HepG2 (cell line): Measurements from ENCODE around the gene NINL. TPM values are rescaled to one million over a fixed set of nuclear protein-coding genes. Genes with fewer than 3 reads are reported as not detected.
A peak's percentile ranks its signal among the peaks of the same experiment; 100 is the strongest.

Experiments
- ATAC-seq: fragments of 200-7000 bp; cut with Tn5 transposase; 3 replicates; pipeline ENCODE4 v1.9.1; 2020; ENCODE audit warnings: mild to moderate bottlenecking, moderate library complexity
- BruUV-seq: library from RNA; stranded (reverse); fragments of 400-500 nt; replicated peaks from 2 replicates; lab custom pipeline; 2021; lab: Mats Ljungman, UMichigan
- CTCF ChIA-PET: fragments of 300-600 bp; formaldehyde crosslinking; extraction: SDS; loops from one replicate; lab custom pipeline; 2021; ENCODE audit warnings: low total read pairs, inconsistent platforms, low intra/inter-chr PET ratio; lab: Yijun Ruan, JAX
- POLR2A ChIA-PET: fragments of 350-600 bp; sonication (Branson Sonifier 250); formaldehyde crosslinking; loops from one replicate; lab custom pipeline; 2020; ENCODE audit warnings: antibody characterized with exemption, inconsistent platforms; lab: Yijun Ruan, JAX
- DNase-seq: peaks from one replicate; pipeline ENCODE4 v3.0.0-alpha.2; 2015; ENCODE audit warnings: low spot score
- FAIRE-seq: peaks from 3 replicates; lab custom pipeline; 2011; peaks lifted over from hg19 to GRCh38; lab: Jason Lieb, UNC
- H2AFZ ChIP-seq: one replicate; pipeline ENCODE4 v1.6.1; 2011; ENCODE audit warnings: low read length, inconsistent platforms
- H3K27ac ChIP-seq: fragments of 300-600 bp; 3 replicates; pipeline ENCODE4 v1.8.0; 2011; ENCODE audit warnings: mixed run types, mild to moderate bottlenecking, mixed read lengths, low read length, inconsistent platforms; ENCODE audit not compliant: insufficient read depth; ENCODE audit errors: extremely low read length
- H3K27me3 ChIP-seq, 2 experiments: fragments of 200-600 bp in 1 of 2; 2 replicates in 1 of 2; 3 replicates in 1 of 2; pipeline versions ENCODE4 v1.6.0 to v1.8.0; 2011; ENCODE audit warnings: low read length in 2 of 2, mild to moderate bottlenecking in 2 of 2, moderate library complexity in 2 of 2, inconsistent platforms in 1 of 2; ENCODE audit not compliant: insufficient read depth in 2 of 2, control insufficient read depth in 1 of 2
- H3K36me3 ChIP-seq, 2 experiments: fragments of 200-600 bp in 1 of 2; replicated peaks in 1 of 2; 2 replicates in 1 of 2; 3 replicates in 1 of 2; pipeline versions ENCODE4 v1.5.1 to v1.8.0; 2011; ENCODE audit warnings: low read length in 2 of 2, inconsistent platforms in 1 of 2; ENCODE audit not compliant: insufficient read depth in 2 of 2, control insufficient read depth in 1 of 2
- H3K4me1 ChIP-seq: 2 replicates; pipeline ENCODE4 v1.5.1; 2012; ENCODE audit warnings: low read length, inconsistent platforms; ENCODE audit not compliant: insufficient read depth
- H3K4me2 ChIP-seq: 2 replicates; pipeline ENCODE4 v1.6.0; 2011; ENCODE audit warnings: low read depth, low read length, inconsistent platforms
- H3K4me3 ChIP-seq, 3 experiments: fragments of 200-600 bp in 1 of 3; sonication (generic), shearing (Covaris generic) in 1 of 3; replicated peaks in 1 of 3; 2 replicates each; pipeline ENCODE4 v1.5.1; 2011 to 2016; ENCODE audit warnings: low read length in 3 of 3, inconsistent platforms in 2 of 3, low read depth in 2 of 3, mild to moderate bottlenecking in 2 of 3, control low read depth in 1 of 3, mixed read lengths in 1 of 3; ENCODE audit not compliant: insufficient read depth in 1 of 3
- H3K79me2 ChIP-seq: one replicate; pipeline ENCODE4 v1.6.1; 2011; ENCODE audit warnings: low read length, inconsistent platforms; ENCODE audit not compliant: insufficient read depth
- H3K9ac ChIP-seq: 2 replicates; pipeline ENCODE4 v1.6.0; 2011; ENCODE audit warnings: mild to moderate bottlenecking, low read depth, low read length, inconsistent platforms; ENCODE audit not compliant: insufficient read depth
- H3K9me3 ChIP-seq: 2 replicates; pipeline ENCODE4 v1.5.1; 2012; ENCODE audit warnings: mild to moderate bottlenecking, low read length
- H4K20me1 ChIP-seq: 2 replicates; pipeline ENCODE4 v1.6.0; 2011; ENCODE audit warnings: inconsistent platforms, mild to moderate bottlenecking, low read length, moderate library complexity; ENCODE audit not compliant: insufficient read depth
- AGO2 ChIP-seq: fragments of 200-400 bp; formaldehyde crosslinking; optimal IDR thresholded peaks from 2 replicates; pipeline ENCODE3; 2017; ENCODE audit warnings: mild to moderate bottlenecking, low read depth, low read length, moderate library complexity
- ARHGAP35 ChIP-seq: sonication (generic); formaldehyde crosslinking; IDR thresholded peaks from 2 replicates; pipeline ENCODE4 v1.9.0; 2022; ENCODE audit warnings: mild to moderate bottlenecking, inconsistent platforms, moderate library complexity, missing genetic modification reagents, borderline replicate concordance
- ATF7 ChIP-seq, 2 experiments: fragments of 450-650 bp in 1 of 2; sonication (generic) in 1 of 2; formaldehyde crosslinking in 1 of 2; IDR thresholded peaks; 2 replicates each; pipeline versions ENCODE4 v1.4.0 to v1.6.1; 2016 to 2020; ENCODE audit warnings: antibody characterized with exemption in 1 of 2, mild to moderate bottlenecking in 1 of 2, missing genetic modification reagents in 1 of 2
- CBX5 ChIP-seq: sonication (generic); formaldehyde crosslinking; IDR thresholded peaks from 2 replicates; pipeline ENCODE4 v1.4.0; 2020; ENCODE audit warnings: missing genetic modification reagents, borderline replicate concordance
- DR1 ChIP-seq: sonication (generic); formaldehyde crosslinking; IDR thresholded peaks from 2 replicates; pipeline ENCODE4 v1.8.0; 2021; ENCODE audit warnings: mild to moderate bottlenecking, missing genetic modification reagents, inconsistent platforms
- GABPA ChIP-seq, 2 experiments: IDR thresholded peaks; 2 replicates each; pipeline ENCODE4 v1.6.1; 2011 to 2016; ENCODE audit warnings: low read depth in 2 of 2, low read length in 1 of 2, missing biosample characterization in 1 of 2, missing genetic modification characterization in 1 of 2
- KAT7 ChIP-seq: IDR thresholded peaks from 2 replicates; pipeline ENCODE4 v1.6.1; 2018; ENCODE audit warnings: borderline replicate concordance, missing compliant biosample characterization
- MEIS2 ChIP-seq: sonication (generic); formaldehyde crosslinking; IDR thresholded peaks from 2 replicates; pipeline ENCODE4 v1.9.0; 2021; ENCODE audit warnings: mild to moderate bottlenecking, missing genetic modification reagents
- PAF1 ChIP-seq: IDR thresholded peaks from 2 replicates; pipeline ENCODE4 v1.6.1; 2016; ENCODE audit warnings: missing genetic modification reagents, missing compliant biosample characterization
- RBAK ChIP-seq: sonication (generic); formaldehyde crosslinking; IDR thresholded peaks from 2 replicates; pipeline ENCODE4 v1.5.1; 2020; ENCODE audit warnings: mild to moderate bottlenecking, missing genetic modification reagents
- SUZ12 ChIP-seq: fragments of 150-350 bp; IDR thresholded peaks from 2 replicates; pipeline ENCODE4 v1.6.1; 2014; ENCODE audit warnings: low read depth, low read length
- ZNF724P ChIP-seq: sonication (generic); formaldehyde crosslinking; IDR thresholded peaks from 2 replicates; pipeline ENCODE4 v1.8.0; 2022; ENCODE audit warnings: missing genetic modification reagents, borderline replicate concordance
- ZNF775 ChIP-seq: sonication (generic); formaldehyde crosslinking; IDR thresholded peaks from 2 replicates; pipeline ENCODE4 v1.4.0; 2020; ENCODE audit warnings: missing genetic modification reagents, mild to moderate bottlenecking, moderate library complexity, borderline replicate concordance
- WGBS: methylation state at CpG from one replicate; pipeline ENCODE4 v1.1.6; 2017; ENCODE audit warnings: low lambda C conversion rate; 5-methylcytosine and 5-hydroxymethylcytosine counted together
- in situ Hi-C: cut with HindIII; loops from 2 replicates; pipeline ENCODE4 v1.10.0; 2017; ENCODE audit warnings: low pct_unique_long_range_greater_than_20kb; ENCODE audit not compliant: extremely low pct_ligation_motif_present
- intact Hi-C: fragments of 100-400 bp; cut with micrococcal nuclease; formaldehyde crosslinking; loops from one replicate; pipeline ENCODE4 v1.10.0; 2022; ENCODE audit not compliant: unreplicated experiment
- polyA plus RNA-seq, 8 experiments: library from polyadenylated mRNA; depleted of rRNA in 3 of 8; stranded (reverse) in 7 of 8; unstranded in 1 of 8; fragments of >200 nt; fragmentation: Illumina TruSeq in 4 of 8; extraction: Trizol in 4 of 8; gene quantifications; 2 replicates each; pipeline versions ENCODE4 v1.2.1 to v1.2.3, GENCODE V29; 2011 to 2016; ENCODE audit warnings: low read depth in 4 of 8, missing spikeins in 1 of 8, mixed read lengths in 1 of 8; ENCODE audit not compliant: insufficient read depth in 1 of 8
- total RNA-seq, 5 experiments: library from RNA; depleted of rRNA; stranded (reverse); fragments of >200 nt; fragmentation: Illumina TruSeq; extraction: Trizol; gene quantifications; 2 replicates each; pipeline ENCODE4 v1.2.3, GENCODE V29; 2016; ENCODE audit warnings: low read depth in 1 of 5
- TF ChIP-seq, protein P1 (sequence below): sonication (generic); formaldehyde crosslinking; IDR thresholded peaks from 2 replicates; pipeline ENCODE4 v1.5.1; 2020; ENCODE audit warnings: mild to moderate bottlenecking, moderate library complexity, missing genetic modification reagents
- TF ChIP-seq, protein P2 (sequence below): sonication (generic); formaldehyde crosslinking; IDR thresholded peaks from 2 replicates; pipeline ENCODE4 v1.5.0; 2020; ENCODE audit warnings: missing genetic modification reagents
- TF ChIP-seq, protein P3 (sequence below): sonication (generic); formaldehyde crosslinking; IDR thresholded peaks from 2 replicates; pipeline ENCODE4 v1.4.0; 2020; ENCODE audit warnings: missing genetic modification reagents, borderline replicate concordance

NINL gene
- total and polyA plus RNA-seq, 2 of the 13 experiments (the other 11 are each of a cell fraction or from before 2014, with no cell fraction given) = 32.3 to 34.3 TPM

DNA sequence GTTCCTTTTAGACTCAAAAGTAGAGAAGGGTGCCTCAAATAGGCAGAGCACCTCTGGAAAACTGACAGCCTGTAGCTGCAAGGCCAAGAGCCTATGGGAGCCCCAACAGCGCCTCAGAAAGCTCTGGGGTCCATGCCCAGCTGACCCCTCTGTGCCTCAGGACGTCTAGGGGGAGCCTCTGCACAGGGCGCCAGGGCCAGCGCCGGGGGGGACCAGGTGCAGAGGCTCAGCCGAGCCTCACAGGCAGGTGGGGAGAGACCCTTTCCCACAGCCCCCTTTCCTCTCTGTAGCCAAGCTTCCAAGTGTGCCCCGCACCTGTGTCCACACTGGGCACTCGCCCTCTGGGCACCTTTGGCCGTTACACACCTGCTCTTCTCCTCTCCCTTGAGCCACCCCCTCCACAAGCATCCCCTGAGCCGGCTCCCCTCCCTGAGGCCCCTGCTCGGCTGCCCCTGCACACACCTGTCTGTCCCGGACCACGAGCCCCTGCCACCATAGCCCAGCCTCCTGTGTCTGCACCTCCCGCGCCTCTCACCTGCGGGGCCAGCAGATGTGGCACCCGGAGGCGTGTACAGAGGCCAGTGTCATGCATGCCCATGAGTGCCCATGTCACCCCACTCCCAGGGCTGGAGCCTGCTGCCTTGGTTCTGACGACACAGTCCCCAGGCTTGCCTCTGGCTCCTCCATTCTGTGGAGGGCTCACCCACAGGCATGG lies 124.6 kb downstream of the NINL start:
- ChIA-PET POLR2A (no interaction called here), CTCF (no interaction called here)
- Histone ChIP-seq H4K20me1 (no peaks in the 10 kb centered on the region), H3K27ac (no peak overlapping the region), H3K27me3 (no peaks in the 10 kb centered on the region), H3K79me2 (no peaks in the 10 kb centered on the region), H3K4me2 (no peak overlapping the region), H3K36me3 (peaks cover 35 to 65% of the 10 kb centered on the region in 2 experiments), H3K9ac (no peak overlapping the region), H2AFZ (no peak overlapping the region), H3K4me1 (no peaks in the 10 kb centered on the region), H3K4me3 (no peak overlapping the region), H3K9me3 (no peaks in the 10 kb centered on the region)
- in situ Hi-C loops (no loop called here), intact Hi-C loops (loop anchor here (1.0 kb wide), 1 partner anchor 45 kb away; no protein-coding TSS in a partner anchor)
- WGBS = 97% methylated on average over 14 of the region's 19 CpGs
- BruUV-seq = no TSS peak
- DNase-seq = no peak
- FAIRE-seq = no peak
- ATAC-seq = peak; percentile 13
- no peak for TF ChIP-seq KAT7
- TF ChIP-seq ZNF724P (CRISPR knock-in tag) = no peak
- no peak for TF ChIP-seq ATF7 (IDR thresholded peaks at IDR 0.05)
- no peak for TF ChIP-seq ATF7 (CRISPR knock-in tag; IDR thresholded peaks at IDR 0.05)
- TF ChIP-seq, protein P1, sequence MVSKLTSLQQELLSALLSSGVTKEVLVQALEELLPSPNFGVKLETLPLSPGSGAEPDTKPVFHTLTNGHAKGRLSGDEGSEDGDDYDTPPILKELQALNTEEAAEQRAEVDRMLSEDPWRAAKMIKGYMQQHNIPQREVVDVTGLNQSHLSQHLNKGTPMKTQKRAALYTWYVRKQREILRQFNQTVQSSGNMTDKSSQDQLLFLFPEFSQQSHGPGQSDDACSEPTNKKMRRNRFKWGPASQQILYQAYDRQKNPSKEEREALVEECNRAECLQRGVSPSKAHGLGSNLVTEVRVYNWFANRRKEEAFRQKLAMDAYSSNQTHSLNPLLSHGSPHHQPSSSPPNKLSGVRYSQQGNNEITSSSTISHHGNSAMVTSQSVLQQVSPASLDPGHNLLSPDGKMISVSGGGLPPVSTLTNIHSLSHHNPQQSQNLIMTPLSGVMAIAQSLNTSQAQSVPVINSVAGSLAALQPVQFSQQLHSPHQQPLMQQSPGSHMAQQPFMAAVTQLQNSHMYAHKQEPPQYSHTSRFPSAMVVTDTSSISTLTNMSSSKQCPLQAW (CRISPR knock-in tag) = no peak
- 0 out of 2 replicates have a peak, but pooled peaks have one; percentile 41 for TF ChIP-seq CBX5 (CRISPR knock-in tag)
- TF ChIP-seq MEIS2 = no peak
- TF ChIP-seq ARHGAP35 = no peak
- TF ChIP-seq AGO2 = peak; percentile 89
- no peak for TF ChIP-seq SUZ12
- no peak for TF ChIP-seq ZNF775 (CRISPR knock-in tag)
- no peak for TF ChIP-seq GABPA (IDR thresholded peaks at IDR 0.05; ENCODE audit: low read depth, low read length)
- no peak for TF ChIP-seq GABPA (CRISPR knock-in tag; IDR thresholded peaks at IDR 0.05; ENCODE audit: low read depth)
- TF ChIP-seq, protein P2, sequence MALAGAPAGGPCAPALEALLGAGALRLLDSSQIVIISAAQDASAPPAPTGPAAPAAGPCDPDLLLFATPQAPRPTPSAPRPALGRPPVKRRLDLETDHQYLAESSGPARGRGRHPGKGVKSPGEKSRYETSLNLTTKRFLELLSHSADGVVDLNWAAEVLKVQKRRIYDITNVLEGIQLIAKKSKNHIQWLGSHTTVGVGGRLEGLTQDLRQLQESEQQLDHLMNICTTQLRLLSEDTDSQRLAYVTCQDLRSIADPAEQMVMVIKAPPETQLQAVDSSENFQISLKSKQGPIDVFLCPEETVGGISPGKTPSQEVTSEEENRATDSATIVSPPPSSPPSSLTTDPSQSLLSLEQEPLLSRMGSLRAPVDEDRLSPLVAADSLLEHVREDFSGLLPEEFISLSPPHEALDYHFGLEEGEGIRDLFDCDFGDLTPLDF (CRISPR knock-in tag) = no peak
- TF ChIP-seq, protein P3, sequence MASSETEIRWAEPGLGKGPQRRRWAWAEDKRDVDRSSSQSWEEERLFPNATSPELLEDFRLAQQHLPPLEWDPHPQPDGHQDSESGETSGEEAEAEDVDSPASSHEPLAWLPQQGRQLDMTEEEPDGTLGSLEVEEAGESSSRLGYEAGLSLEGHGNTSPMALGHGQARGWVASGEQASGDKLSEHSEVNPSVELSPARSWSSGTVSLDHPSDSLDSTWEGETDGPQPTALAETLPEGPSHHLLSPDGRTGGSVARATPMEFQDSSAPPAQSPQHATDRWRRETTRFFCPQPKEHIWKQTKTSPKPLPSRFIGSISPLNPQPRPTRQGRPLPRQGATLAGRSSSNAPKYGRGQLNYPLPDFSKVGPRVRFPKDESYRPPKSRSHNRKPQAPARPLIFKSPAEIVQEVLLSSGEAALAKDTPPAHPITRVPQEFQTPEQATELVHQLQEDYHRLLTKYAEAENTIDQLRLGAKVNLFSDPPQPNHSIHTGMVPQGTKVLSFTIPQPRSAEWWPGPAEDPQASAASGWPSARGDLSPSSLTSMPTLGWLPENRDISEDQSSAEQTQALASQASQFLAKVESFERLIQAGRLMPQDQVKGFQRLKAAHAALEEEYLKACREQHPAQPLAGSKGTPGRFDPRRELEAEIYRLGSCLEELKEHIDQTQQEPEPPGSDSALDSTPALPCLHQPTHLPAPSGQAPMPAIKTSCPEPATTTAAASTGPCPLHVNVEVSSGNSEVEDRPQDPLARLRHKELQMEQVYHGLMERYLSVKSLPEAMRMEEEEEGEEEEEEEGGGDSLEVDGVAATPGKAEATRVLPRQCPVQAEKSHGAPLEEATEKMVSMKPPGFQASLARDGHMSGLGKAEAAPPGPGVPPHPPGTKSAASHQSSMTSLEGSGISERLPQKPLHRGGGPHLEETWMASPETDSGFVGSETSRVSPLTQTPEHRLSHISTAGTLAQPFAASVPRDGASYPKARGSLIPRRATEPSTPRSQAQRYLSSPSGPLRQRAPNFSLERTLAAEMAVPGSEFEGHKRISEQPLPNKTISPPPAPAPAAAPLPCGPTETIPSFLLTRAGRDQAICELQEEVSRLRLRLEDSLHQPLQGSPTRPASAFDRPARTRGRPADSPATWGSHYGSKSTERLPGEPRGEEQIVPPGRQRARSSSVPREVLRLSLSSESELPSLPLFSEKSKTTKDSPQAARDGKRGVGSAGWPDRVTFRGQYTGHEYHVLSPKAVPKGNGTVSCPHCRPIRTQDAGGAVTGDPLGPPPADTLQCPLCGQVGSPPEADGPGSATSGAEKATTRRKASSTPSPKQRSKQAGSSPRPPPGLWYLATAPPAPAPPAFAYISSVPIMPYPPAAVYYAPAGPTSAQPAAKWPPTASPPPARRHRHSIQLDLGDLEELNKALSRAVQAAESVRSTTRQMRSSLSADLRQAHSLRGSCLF (CRISPR knock-in tag) = no peak
- 0 out of 2 replicates have a peak, but pooled peaks have one; percentile 70 for TF ChIP-seq PAF1 (CRISPR knock-in tag)
- TF ChIP-seq RBAK (CRISPR knock-in tag) = no peak
- TF ChIP-seq DR1 (CRISPR knock-in tag) = no peak
